ENCODE data around the gene CLCNKB. TPM values are rescaled to one million over a fixed set of nuclear protein-coding genes. Genes with fewer than 3 reads are reported as not detected.
"Not testable (repeated sequence)": the region's sequence is repeated elsewhere in the genome, so short reads cannot be mapped to it uniquely, and the experiment has no call there.

Gene CLCNKB
- total RNA-seq, 2 donors from 2014 or later: 0.12 TPM; not detected in 1

DNA sequence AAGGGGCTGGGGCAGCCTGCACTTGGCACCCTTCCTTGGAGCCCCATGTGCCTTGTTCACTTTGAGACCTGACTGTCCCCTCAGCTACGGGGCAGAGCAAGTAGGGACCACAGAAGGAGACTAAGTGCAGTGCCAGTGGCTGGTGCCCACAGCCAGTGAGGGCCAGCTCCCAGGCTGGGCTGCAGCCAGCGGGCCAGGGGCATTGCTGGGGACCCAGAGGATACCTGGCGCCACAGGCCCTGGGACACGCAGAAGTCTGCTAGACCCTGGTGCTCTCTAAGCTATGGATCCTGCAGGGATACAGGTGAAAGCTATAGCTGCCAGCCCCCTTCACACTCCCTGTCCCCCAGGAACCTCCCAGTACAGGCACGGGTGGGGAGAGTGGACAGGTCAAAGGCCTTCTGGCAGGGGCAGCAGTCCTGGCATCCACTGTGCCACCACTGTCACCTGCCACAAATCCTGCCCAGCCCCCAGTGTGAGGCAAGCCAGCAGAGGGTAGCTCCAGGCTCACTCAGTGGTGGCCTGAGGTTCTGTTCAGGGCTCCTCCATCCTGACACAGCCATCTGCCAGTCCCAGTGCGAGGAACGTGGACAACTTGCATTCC is 20.4 kb upstream of the CLCNKB start:
- no peaks in the 10 kb centered on the region for H3K27me3 ChIP-seq
- no peaks in the 10 kb centered on the region for H3K9me3 ChIP-seq
- DNase-seq: no peak
- TF ChIP-seq, protein P1, sequence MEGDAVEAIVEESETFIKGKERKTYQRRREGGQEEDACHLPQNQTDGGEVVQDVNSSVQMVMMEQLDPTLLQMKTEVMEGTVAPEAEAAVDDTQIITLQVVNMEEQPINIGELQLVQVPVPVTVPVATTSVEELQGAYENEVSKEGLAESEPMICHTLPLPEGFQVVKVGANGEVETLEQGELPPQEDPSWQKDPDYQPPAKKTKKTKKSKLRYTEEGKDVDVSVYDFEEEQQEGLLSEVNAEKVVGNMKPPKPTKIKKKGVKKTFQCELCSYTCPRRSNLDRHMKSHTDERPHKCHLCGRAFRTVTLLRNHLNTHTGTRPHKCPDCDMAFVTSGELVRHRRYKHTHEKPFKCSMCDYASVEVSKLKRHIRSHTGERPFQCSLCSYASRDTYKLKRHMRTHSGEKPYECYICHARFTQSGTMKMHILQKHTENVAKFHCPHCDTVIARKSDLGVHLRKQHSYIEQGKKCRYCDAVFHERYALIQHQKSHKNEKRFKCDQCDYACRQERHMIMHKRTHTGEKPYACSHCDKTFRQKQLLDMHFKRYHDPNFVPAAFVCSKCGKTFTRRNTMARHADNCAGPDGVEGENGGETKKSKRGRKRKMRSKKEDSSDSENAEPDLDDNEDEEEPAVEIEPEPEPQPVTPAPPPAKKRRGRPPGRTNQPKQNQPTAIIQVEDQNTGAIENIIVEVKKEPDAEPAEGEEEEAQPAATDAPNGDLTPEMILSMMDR (IDR thresholded peaks at IDR 0.05): no peak
- no peak overlapping the region for H3K4me3 ChIP-seq
- intact Hi-C loops (cut with DNase I): no loop called here
- no peaks in the 10 kb centered on the region for H3K4me1 ChIP-seq
- no peak overlapping the region for H3K27ac ChIP-seq
- H3K9ac ChIP-seq (ENCODE audit: low read depth in 2 of 2, low read length in 2 of 2): no peak overlapping the region
- no peaks in the 10 kb centered on the region for H3K36me3 ChIP-seq

DNA sequence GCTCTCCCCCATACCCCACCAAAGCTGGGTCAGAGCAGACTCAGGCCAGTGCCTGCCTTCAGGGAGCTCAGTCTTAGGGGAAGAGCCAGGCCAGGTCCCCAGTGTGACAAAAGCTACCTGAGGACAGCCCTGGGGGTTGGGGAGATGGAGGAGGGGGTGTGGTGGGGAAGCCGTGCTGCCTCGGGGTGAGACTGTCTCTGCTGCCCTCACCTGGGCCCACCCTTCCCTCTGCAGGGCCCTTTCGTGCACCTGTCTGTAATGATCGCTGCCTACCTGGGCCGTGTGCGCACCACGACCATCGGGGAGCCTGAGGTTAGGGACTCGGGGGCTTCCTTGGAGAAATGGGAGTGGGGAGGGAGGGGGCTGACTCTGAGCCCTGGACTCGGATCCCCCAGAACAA is 17.3 kb upstream of the CLCNKB start:
- DNase-seq; intact Hi-C loops (cut with DNase I); H3K4me3 ChIP-seq: not testable (repeated sequence)

DNA sequence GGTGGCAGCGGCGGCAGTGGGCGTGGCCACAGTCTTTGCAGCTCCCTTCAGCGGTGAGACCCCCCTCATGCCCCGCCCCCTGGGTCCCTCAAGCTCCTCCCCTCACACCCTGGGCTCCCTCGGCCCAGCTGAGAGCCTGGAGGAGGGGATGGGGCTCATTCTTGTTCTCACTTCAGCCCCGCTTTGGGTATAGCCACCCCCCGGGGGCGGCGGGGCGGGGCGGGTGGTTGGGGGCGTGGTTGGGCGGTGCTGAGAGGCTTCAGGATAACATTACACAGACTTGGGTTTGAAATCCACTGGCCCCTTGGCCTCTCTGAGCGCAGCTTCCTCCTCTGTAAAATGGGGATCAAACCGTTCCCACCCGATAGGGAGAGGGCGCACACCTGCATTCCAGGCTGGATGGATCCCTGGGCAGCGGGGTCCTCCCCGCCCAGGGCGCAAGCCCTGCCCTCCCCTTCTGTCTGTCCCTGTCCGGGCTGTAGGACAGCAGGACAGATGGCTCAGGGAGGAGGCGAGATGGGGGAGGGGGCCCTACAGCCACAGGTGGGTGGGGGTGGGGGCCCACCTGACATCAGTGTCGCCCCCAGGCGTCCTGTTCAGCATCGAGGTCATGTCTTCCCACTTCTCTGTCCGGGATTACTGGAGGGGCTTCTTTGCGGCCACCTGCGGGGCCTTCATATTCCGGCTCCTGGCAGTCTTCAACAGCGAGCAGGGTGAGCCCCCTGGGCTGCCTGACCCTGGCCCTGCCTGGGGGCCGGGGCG is 16.7 kb upstream of the CLCNKB start:
- Histone ChIP-seq H3K9ac (ENCODE audit: low read depth in 2 of 2, low read length in 2 of 2) (no peak overlapping the region), H3K9me3 (no peaks in the 10 kb centered on the region)

More for the DNA sequence above, 17.3 kb upstream of the CLCNKB start:
- H3K9ac ChIP-seq (ENCODE audit: low read depth in 2 of 2, low read length in 2 of 2); H3K36me3 ChIP-seq; H3K9me3 ChIP-seq; H3K27ac ChIP-seq; H3K4me1 ChIP-seq; H3K27me3 ChIP-seq: not testable (repeated sequence)

DNA sequence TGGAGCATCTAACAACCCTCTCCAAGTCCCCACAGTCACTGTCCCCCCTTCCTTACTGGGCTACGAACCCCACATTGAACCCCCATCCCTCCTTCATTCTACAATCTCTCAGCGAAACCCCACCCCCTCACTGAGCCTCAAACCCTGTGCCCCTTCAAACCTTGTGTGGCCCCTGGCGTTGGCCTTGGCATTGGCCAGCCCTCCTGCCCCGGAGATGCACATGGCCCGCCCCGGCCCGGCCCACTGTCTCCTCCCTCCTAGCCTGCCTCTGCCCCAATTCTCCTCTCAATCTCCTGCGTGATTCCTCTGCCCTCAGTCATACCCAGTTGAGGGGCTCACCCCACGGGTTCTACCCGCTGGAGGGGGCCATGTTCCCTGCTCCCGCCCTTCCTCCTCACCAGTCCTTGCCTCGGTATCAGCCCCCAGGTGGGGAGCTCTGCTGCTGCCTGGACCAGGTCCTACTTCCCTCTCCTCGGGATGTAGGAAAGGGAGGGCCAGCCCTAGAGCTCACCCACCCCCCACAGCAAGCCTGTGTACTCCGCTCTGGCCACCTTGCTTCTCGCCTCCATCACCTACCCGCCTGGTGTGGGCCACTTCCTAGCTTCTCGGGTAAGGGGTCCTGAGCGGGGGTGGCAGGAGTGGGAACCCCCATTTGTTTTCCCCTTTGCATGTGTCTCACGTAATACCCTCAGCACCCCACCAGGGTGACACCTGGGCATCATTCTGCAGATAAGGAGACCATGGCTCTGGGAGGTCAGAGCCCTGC is 15.2 kb upstream of the CLCNKB start:
- no peaks in the 10 kb centered on the region for H3K27me3 ChIP-seq
- no peaks in the 10 kb centered on the region for H3K9me3 ChIP-seq
- TF ChIP-seq, protein P1 (IDR thresholded peaks at IDR 0.05): no peak
- no peak for DNase-seq
- intact Hi-C loops (cut with DNase I): no loop called here
- no peak overlapping the region for H3K27ac ChIP-seq
- H3K4me3 ChIP-seq: no peak overlapping the region
- no peaks in the 10 kb centered on the region for H3K4me1 ChIP-seq
- no peak overlapping the region for H3K9ac ChIP-seq (ENCODE audit: low read depth in 2 of 2, low read length in 2 of 2)
- no peaks in the 10 kb centered on the region for H3K36me3 ChIP-seq

More for the DNA sequence above, 16.7 kb upstream of the CLCNKB start:
- H3K4me3 ChIP-seq: no peak overlapping the region
- H3K27me3 ChIP-seq: no peaks in the 10 kb centered on the region
- no peaks in the 10 kb centered on the region for H3K36me3 ChIP-seq
- DNase-seq: no peak
- intact Hi-C loops (cut with DNase I): no loop called here
- H3K4me1 ChIP-seq: no peaks in the 10 kb centered on the region
- TF ChIP-seq, protein P1 (IDR thresholded peaks at IDR 0.05): no peak
- no peak overlapping the region for H3K27ac ChIP-seq

DNA sequence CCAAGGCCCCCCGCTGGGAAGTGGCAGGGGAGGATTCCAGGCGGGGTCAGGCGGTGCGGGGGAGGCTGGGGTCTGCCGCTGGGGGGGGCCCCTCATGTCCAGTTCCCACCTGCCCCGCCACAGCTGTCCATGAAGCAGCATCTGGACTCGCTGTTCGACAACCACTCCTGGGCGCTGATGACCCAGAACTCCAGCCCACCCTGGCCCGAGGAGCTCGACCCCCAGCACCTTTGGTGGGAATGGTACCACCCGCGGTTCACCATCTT is 14.6 kb upstream of the CLCNKB start:
- DNase-seq; intact Hi-C loops (cut with DNase I): not testable (repeated sequence)

DNA sequence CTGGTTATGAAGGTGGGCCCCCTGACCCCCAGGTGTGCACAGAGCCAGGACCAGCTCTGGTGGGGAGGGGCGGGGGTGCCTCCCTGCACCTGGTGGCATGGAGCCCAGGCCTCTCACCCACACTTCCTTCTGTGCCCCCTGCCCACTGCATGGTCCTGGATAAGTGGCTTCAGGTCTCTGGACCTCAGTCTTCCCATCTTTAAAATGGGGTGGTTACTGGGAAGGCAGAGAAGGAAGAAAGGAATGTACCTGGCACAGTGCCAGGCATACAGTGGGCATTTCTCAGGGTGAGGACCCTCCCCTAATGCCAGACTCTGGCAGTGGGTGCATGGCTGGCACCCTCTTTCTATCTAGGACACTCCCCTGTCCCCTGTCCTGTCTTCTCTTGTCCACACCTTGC is 14.3 kb upstream of the CLCNKB start:
- H3K4me1 ChIP-seq: no peaks in the 10 kb centered on the region
- DNase-seq: no peak
- no peaks in the 10 kb centered on the region for H3K36me3 ChIP-seq
- no peaks in the 10 kb centered on the region for H3K9me3 ChIP-seq
- no peaks in the 10 kb centered on the region for H3K27me3 ChIP-seq
- H3K9ac ChIP-seq (ENCODE audit: low read depth in 2 of 2, low read length in 2 of 2): no peak overlapping the region
- H3K27ac ChIP-seq: no peak overlapping the region
- intact Hi-C loops (cut with DNase I): no loop called here
- H3K4me3 ChIP-seq: no peak overlapping the region
- TF ChIP-seq, protein P1 (IDR thresholded peaks at IDR 0.05): no peak

More for the DNA sequence above, 14.6 kb upstream of the CLCNKB start:
- H3K4me1 ChIP-seq; H3K27me3 ChIP-seq; H3K9ac ChIP-seq (ENCODE audit: low read depth in 2 of 2, low read length in 2 of 2); H3K4me3 ChIP-seq; H3K27ac ChIP-seq; H3K36me3 ChIP-seq; H3K9me3 ChIP-seq: not testable (repeated sequence)
